ENCODE results near the gene DKC1.

- TF ChIP-seq POLR2A (IDR thresholded peaks at IDR 0.05) (no peak), CTCF (IDR thresholded peaks at IDR 0.05) (no peak), POLR2AphosphoS5 (IDR thresholded peaks at IDR 0.05) (no peak)
Observed at GRCh38 chrX:154784149-154784995, 21.7 kb downstream of the DKC1 start.

All from breast epithelium (tissue), 3 donors.